Measurements from ENCODE around the gene SERINC5.

The SERINC5 gene

GRCh38 chr5:80220245-80220897, 35.5 kb downstream of the SERINC5 start:
- no peak overlapping the region for H3K4me3 ChIP-seq (replicated peaks; ENCODE audit: low read depth, low read length)
- DNase-seq (ENCODE audit: low read depth) = no peak
- no peak for TF ChIP-seq CTCF (IDR thresholded peaks at IDR 0.05; ENCODE audit: low read length, missing control alignments)

DNA sequence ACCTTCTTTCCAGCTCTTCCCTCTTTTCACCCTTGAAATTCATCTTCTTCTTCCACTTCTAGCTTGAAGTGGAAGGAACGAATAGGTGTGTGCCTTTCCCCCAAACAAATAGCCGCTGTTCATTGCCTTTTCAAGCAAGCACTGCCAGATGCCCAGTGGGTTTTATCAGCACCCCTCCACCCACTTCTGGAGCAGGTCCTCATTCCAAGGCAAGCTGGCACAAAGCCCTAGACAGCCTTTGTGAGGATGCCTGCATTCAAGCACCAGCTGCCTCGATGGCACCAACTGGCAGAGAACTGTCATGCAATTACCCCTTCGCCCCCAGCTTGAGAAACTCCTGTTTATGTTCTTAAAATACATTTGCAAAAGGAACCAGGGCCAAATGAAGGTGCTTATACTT, 36.5 kb downstream of the SERINC5 start:
- no peak for DNase-seq (ENCODE audit: low read depth)
- no peak for TF ChIP-seq CTCF (IDR thresholded peaks at IDR 0.05; ENCODE audit: low read length, missing control alignments)
- no peak overlapping the region for H3K4me3 ChIP-seq (replicated peaks; ENCODE audit: low read depth, low read length)

- no peak overlapping the region for H3K4me3 ChIP-seq (replicated peaks; ENCODE audit: low read depth, low read length)
- TF ChIP-seq CTCF (IDR thresholded peaks at IDR 0.05; ENCODE audit: low read length, missing control alignments) = no peak
- DNase-seq (ENCODE audit: low read depth) = no peak
Measured at GRCh38 chr5:80217667-80218066, 38.2 kb downstream of the SERINC5 start.

DNA sequence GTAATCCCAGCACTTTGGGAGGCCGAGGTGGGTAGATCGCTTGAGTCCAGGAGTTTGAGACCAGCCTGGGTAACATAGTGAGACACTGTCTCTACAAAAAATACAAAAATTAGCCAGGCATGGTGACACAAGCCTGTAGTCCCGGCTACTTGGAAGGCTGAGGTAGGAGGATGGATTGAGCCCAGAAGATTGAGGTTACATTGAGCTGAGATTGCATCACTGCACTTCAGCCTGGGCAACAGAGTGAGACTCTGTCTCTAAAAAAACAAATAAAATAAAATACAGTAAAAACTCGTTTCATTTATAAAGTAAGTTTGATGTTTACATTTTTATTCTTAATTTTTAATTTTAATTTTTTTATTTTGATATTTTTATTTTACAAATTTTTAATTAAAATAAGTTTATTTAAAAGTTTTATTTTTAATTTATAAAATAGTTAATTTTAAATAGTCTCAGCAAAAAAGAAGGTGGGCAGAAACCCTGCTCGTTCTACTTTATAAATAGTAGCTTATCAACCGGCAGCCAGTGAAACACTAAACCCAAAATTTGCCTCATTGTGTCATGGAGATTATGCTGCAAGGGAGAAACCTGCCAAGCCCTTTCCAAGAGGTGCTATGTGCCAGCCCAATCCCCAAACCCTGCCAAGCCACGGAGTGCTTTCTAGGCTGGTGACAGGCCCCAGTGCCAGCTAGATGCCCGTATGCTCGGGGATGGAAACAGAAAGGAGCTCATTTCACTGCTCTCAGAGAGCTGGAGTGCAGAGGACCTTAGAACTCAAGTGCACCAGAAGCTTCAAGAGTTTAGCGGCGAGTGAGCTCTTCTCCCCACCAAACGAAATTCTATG, 38.9 kb downstream of the SERINC5 start:
- H3K4me3 ChIP-seq (replicated peaks; ENCODE audit: low read depth, low read length) = no peak overlapping the region
- DNase-seq (ENCODE audit: low read depth) = no peak
- no peak for TF ChIP-seq CTCF (IDR thresholded peaks at IDR 0.05; ENCODE audit: low read length, missing control alignments)

DNA sequence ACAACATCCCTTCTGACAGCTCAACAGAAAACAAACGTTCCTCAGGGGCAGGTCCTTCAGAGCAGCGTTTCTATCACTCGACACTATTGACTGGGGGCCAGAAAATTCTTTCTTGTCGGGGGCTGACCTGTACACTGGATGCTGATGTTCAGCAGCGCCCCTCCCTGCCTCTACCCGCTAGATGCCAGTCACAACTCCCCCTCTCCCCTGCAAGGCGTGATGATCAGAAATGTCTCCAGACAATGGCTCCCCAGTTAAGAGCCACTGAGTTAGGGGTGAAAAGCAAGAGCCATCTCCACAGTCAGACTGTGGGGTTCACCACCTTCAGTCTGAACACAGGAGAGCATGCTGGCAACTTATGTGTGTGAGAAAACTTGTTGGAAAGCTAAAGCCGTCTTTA, 39.8 kb downstream of the SERINC5 start:
- TF ChIP-seq CTCF (IDR thresholded peaks at IDR 0.05; ENCODE audit: low read length, missing control alignments) = no peak
- DNase-seq (ENCODE audit: low read depth) = no peak
- no peak overlapping the region for H3K4me3 ChIP-seq (replicated peaks; ENCODE audit: low read depth, low read length)

- DNase-seq (ENCODE audit: low read depth) = no peak
- H3K4me3 ChIP-seq (replicated peaks; ENCODE audit: low read depth, low read length) = no peak overlapping the region
- no peak for TF ChIP-seq CTCF (IDR thresholded peaks at IDR 0.05; ENCODE audit: low read length, missing control alignments)
Measured at GRCh38 chr5:80215523-80215922, 40.3 kb downstream of the SERINC5 start.
